Uterus (tissue), 4 donors: ENCODE measurements around the gene TNFRSF6B. TPM values are rescaled to one million over a fixed set of nuclear protein-coding genes. Genes with fewer than 3 reads are reported as not detected.

Source experiments
- DNase-seq, 2 donors: peaks; one replicate each; pipeline ENCODE4 v3.0.0-alpha.2; 2019 to 2020
- H3K27ac ChIP-seq, 2 donors: fragments of 200-600 bp; sonication (generic); 1 replicate in 1 of 2; 2 replicates in 1 of 2; pipeline ENCODE4 v1.5.1; 2016 to 2018
- H3K27me3 ChIP-seq, 2 donors: fragments of 200-600 bp; sonication (generic); one replicate each; pipeline ENCODE4 v1.5.1; 2018 to 2019; ENCODE audit warnings: control low read depth in 1 of 2
- H3K36me3 ChIP-seq, 2 donors: fragments of 200-600 bp; sonication (generic); one replicate each; pipeline ENCODE4 v1.5.1; 2019; ENCODE audit warnings: control low read depth in 1 of 2
- H3K4me1 ChIP-seq, 2 donors: fragments of 200-600 bp; sonication (generic); one replicate each; pipeline ENCODE4 v1.5.1; 2018 to 2019; ENCODE audit warnings: control low read depth in 1 of 2
- H3K4me3 ChIP-seq, 2 donors: fragments of 200-600 bp; sonication (generic); 1 replicate in 1 of 2; 2 replicates in 1 of 2; pipeline ENCODE4 v1.5.1; 2018 to 2019; ENCODE audit warnings: mild to moderate bottlenecking in 1 of 2
- H3K9me3 ChIP-seq, 2 donors: fragments of 200-600 bp; sonication (generic); one replicate each; pipeline ENCODE4 v1.5.1; 2019; ENCODE audit warnings: control low read depth in 1 of 2
- POLR2A ChIP-seq, 2 donors: fragments of 450-650 bp; IDR thresholded peaks; one replicate each; pipeline ENCODE4 v1.6.1; 2016; ENCODE audit warnings: antibody characterized with exemption in 2 of 2, mild to moderate bottlenecking in 1 of 2, moderate library complexity in 1 of 2
- intact Hi-C: fragments of 100-400 bp; cut with DNase I; formaldehyde crosslinking; loops from one replicate; pipeline ENCODE4 v1.15.1; 2023; ENCODE audit warnings: low total_unique reads
- total RNA-seq, 4 donors: library from RNA; depleted of rRNA in 3 of 4; stranded (reverse); fragments of >200 nt in 3 of 4; gene quantifications; one replicate each; pipeline versions ENCODE4 v1.1.0 to v1.2.4, GENCODE V29; 2014 to 2023
- TF ChIP-seq, protein P1 (sequence below), 4 experiments: fragments of 200-600 bp in 2 of 4; fragments of 450-650 bp in 2 of 4; sonication (generic) in 2 of 4; IDR thresholded peaks; one replicate each; pipeline ENCODE4 v1.5.1; 2016 to 2019; ENCODE audit warnings: antibody characterized with exemption in 4 of 4, mild to moderate bottlenecking in 2 of 4, moderate library complexity in 1 of 4
- donor health status: DM: yes; HTN: yes; CAD: no.

TNFRSF6B gene
- total RNA-seq, 4 donors from 2014 or later = 0.83 to 4.1 TPM; not detected in 2

DNA sequence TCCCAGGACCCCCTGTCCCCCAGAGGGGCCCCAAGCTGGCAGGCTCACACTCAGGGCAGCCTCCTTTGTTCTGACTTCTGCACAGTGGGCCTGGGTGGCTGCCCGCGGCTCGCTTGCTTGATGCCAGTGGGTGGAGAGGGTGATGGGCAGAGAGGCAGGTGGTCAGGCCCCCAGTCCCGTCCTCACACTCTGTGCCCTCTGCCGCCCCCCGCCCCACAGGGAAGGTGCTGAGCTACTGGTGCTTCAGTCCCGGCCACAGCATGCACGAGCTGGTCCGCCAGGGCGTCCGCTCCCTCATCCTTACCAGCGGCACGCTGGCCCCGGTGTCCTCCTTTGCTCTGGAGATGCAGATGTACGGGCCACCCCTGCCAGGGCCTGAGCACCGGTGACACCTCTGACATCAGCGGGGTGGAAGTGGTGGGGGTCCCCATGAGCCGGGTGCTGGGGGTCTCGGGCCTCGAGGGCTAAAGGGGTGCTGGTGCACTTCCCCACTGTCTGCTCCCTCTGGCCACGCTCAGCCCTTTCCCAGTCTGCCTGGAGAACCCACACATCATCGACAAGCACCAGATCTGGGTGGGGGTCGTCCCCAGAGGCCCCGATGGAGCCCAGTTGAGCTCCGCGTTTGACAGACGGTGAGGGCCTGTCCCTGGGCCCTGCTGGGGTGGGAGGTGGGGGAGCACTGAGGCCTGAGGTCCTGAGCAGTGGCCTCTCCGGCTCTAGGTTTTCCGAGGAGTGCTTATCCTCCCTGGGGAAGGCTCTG, 8.9 kb upstream of the TNFRSF6B start:
- H3K27ac ChIP-seq = peak overlapping the region; percentile 66 to 79
- H3K4me1 ChIP-seq = peaks cover 2 to 19% of the 10 kb centered on the region in 2 donors
- no peaks in the 10 kb centered on the region for H3K9me3 ChIP-seq
- intact Hi-C loops = no loop called here
- DNase-seq = no peak
- no peak for TF ChIP-seq POLR2A (IDR thresholded peaks at IDR 0.05)
- TF ChIP-seq, protein P1, sequence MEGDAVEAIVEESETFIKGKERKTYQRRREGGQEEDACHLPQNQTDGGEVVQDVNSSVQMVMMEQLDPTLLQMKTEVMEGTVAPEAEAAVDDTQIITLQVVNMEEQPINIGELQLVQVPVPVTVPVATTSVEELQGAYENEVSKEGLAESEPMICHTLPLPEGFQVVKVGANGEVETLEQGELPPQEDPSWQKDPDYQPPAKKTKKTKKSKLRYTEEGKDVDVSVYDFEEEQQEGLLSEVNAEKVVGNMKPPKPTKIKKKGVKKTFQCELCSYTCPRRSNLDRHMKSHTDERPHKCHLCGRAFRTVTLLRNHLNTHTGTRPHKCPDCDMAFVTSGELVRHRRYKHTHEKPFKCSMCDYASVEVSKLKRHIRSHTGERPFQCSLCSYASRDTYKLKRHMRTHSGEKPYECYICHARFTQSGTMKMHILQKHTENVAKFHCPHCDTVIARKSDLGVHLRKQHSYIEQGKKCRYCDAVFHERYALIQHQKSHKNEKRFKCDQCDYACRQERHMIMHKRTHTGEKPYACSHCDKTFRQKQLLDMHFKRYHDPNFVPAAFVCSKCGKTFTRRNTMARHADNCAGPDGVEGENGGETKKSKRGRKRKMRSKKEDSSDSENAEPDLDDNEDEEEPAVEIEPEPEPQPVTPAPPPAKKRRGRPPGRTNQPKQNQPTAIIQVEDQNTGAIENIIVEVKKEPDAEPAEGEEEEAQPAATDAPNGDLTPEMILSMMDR (IDR thresholded peaks at IDR 0.05) = no peak
- no peak overlapping the region for H3K4me3 ChIP-seq
- H3K36me3 ChIP-seq = no peaks in the 10 kb centered on the region
- no peaks in the 10 kb centered on the region for H3K27me3 ChIP-seq

DNA sequence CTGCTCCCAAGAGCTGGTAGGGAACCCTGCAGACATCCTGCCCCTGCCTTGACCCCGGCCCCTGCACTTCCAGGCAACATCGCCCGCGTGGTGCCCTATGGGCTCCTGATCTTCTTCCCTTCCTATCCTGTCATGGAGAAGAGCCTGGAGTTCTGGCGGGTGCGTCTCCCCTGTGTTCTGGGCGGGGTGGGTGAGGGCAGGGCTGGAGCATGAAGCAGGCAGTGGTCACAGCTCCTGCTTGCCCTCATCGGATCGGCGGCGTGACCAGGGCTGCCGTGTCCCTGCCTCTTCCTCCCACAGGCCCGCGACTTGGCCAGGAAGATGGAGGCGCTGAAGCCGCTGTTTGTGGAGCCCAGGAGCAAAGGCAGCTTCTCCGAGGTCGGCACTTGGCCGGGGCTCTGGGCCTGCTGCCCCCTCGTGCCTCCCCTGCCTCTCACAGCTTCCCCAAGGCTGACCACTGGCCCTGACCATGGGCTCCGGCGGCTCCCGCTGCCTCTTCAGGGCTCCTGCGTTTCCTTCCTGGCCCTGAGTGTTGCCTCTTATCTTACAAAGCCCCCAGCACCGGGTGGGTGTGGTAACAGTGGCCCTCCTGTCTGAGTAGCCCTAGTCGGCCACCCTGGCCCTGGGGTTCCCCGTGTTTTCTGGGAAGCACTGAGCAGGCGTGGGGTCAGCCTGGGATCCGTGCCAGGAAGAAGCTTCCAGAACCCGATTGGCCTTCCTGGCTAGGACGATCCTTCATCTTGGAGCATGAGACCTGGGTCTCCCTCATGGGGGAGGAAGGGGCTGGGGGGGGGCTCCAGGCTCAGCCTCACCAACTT, 8.0 kb upstream of the TNFRSF6B start:
- Histone ChIP-seq H3K4me3 (no peak overlapping the region), H3K4me1 (peaks cover 0 to 15% of the 10 kb centered on the region in 2 donors), H3K9me3 (no peaks in the 10 kb centered on the region), H3K27ac (peak overlapping the region; percentile 66 to 79), H3K27me3 (no peaks in the 10 kb centered on the region), H3K36me3 (no peaks in the 10 kb centered on the region)
- TF ChIP-seq, protein P1 (IDR thresholded peaks at IDR 0.05) = no peak
- TF ChIP-seq POLR2A (IDR thresholded peaks at IDR 0.05) = no peak
- intact Hi-C loops = no loop called here
- no peak for DNase-seq

DNA sequence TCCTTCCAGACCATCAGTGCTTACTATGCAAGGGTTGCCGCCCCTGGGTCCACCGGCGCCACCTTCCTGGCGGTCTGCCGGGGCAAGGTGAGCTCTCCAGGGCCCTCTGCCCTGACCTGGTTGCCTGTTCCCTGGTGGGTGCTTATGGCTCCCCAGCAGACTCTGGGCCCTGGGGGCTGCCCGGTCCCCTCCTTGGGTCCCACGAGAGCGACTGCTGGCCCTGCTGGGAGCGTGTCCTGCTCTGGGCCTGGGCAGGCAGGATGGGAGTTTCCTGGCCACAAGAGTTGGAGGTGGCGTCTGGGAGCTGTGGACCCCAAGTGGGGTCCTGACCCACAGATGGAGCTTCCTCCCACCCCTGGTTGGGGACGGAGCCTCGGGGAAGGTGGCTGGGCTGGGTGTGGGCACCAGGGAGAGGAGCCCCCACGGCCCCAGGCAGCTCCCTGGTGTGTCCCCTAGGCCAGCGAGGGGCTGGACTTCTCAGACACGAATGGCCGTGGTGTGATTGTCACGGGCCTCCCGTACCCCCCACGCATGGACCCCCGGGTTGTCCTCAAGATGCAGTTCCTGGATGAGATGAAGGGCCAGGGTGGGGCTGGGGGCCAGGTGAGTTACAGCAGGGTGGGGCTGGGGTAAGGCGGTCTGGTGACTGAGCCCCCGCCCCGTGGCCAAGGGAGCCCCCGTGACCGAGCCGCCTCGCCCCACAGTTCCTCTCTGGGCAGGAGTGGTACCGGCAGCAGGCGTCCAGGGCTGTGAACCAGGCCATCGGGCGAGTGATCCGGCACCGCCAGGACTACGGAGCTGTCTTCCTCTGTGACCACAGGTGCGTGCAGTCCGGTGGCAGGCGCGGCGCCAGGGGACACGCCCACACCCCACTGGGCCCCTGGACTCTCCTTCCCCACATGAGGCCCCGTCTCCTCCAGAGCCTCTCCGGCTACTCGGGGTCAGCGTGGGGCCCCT, 7.1 kb upstream of the TNFRSF6B start:
- TF ChIP-seq, protein P1 (IDR thresholded peaks at IDR 0.05) = no peak
- no peak for TF ChIP-seq POLR2A (IDR thresholded peaks at IDR 0.05)
- Histone ChIP-seq H3K36me3 (no peaks in the 10 kb centered on the region), H3K27ac (peak overlapping the region; percentile 66 to 79), H3K4me1 (peaks cover 0 to 15% of the 10 kb centered on the region in 2 donors), H3K9me3 (no peaks in the 10 kb centered on the region), H3K27me3 (no peaks in the 10 kb centered on the region), H3K4me3 (no peak overlapping the region)
- intact Hi-C loops = no loop called here
- DNase-seq = no peak

DNA sequence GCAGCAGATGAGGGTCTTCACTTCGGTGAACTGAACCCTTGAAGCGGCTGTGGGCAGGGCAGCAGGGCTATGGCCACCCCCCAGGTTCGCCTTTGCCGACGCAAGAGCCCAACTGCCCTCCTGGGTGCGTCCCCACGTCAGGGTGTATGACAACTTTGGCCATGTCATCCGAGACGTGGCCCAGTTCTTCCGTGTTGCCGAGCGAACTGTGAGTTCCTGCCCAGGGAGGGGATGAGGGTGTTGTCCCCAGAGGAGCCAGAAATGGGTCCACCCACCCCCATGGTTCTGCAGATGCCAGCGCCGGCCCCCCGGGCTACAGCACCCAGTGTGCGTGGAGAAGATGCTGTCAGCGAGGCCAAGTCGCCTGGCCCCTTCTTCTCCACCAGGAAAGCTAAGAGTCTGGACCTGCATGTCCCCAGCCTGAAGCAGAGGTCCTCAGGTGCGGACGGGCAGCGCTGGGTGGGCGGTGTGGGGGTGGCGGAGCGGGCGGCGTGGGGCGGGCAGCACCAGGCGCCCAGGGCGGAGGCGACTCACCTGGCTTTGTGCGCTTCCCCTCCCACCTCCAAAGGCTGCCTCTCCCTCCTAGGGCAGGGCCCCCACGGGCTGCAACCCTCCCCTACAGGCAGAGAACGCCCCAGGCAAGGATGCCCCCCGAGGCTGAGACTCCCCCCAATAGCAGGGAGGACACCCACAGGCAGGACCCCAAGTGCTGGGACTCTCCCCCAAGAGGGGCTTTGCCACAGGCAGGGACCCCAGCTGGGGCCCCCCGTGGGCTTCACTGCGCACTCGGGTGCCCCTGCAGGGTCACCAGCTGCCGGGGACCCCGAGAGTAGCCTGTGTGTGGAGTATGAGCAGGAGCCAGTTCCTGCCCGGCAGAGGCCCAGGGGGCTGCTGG, 6.2 kb upstream of the TNFRSF6B start:
- Histone ChIP-seq H3K27ac (no peak overlapping the region), H3K4me1 (peaks cover 0 to 15% of the 10 kb centered on the region in 2 donors), H3K4me3 (no peak overlapping the region), H3K9me3 (no peaks in the 10 kb centered on the region), H3K27me3 (no peaks in the 10 kb centered on the region), H3K36me3 (no peaks in the 10 kb centered on the region)
- no peak for TF ChIP-seq POLR2A (IDR thresholded peaks at IDR 0.05)
- TF ChIP-seq, protein P1 (IDR thresholded peaks at IDR 0.05) = no peak
- intact Hi-C loops = no loop called here
- no peak for DNase-seq
